Common myeloid progenitor, CD34-positive (primary cell): Measurements from ENCODE around the gene GTSE1.

Source experiments
- CTCF ChIA-PET: fragments of 350-600 bp; sonication (Branson Sonifier 250); formaldehyde crosslinking; loops from one replicate; lab custom pipeline; 2021; ENCODE audit warnings: antibody characterized with exemption; lab: Charles Lee
- POLR2A ChIA-PET: fragments of 350-600 bp; sonication (Branson Sonifier 250); formaldehyde crosslinking; loops from one replicate; lab custom pipeline; 2021; ENCODE audit warnings: antibody characterized with exemption; lab: Charles Lee
- DNase-seq, 3 donors: peaks; one replicate each; pipeline versions ENCODE4 v3.0.0 to v3.0.0-alpha.2; 2013
- H3K27ac ChIP-seq, 2 experiments: 1 replicate in 1 of 2; 2 replicates in 1 of 2; pipeline ENCODE4 v1.7.0; 2013; ENCODE audit warnings: inconsistent platforms in 2 of 2, low read length in 2 of 2, mild to moderate bottlenecking in 2 of 2, low read depth in 1 of 2, moderate library complexity in 1 of 2; ENCODE audit not compliant: severe bottlenecking in 2 of 2, insufficient read depth in 1 of 2, poor library complexity in 1 of 2
- H3K27me3 ChIP-seq, 5 experiments: replicated peaks in 2 of 5; 1 replicate in 3 of 5; 2 replicates in 2 of 5; pipeline versions ENCODE4 v1.6.1 to v1.7.0; 2013; ENCODE audit warnings: low read length in 4 of 5, mild to moderate bottlenecking in 2 of 5, moderate library complexity in 2 of 5, inconsistent platforms in 1 of 5; ENCODE audit not compliant: insufficient read depth in 5 of 5, control insufficient read depth in 4 of 5
- H3K36me3 ChIP-seq, 4 experiments: 1 replicate in 2 of 4; 2 replicates in 2 of 4; pipeline versions ENCODE4 v1.6.1 to v1.7.0; 2013; ENCODE audit warnings: low read length in 3 of 4, control low read depth in 1 of 4, mild to moderate bottlenecking in 1 of 4; ENCODE audit not compliant: control insufficient read depth in 4 of 4, insufficient read depth in 4 of 4
- H3K4me1 ChIP-seq, 4 experiments: 1 replicate in 3 of 4; 2 replicates in 1 of 4; pipeline versions ENCODE4 v1.6.1 to v1.7.1; 2013; ENCODE audit warnings: low read length in 3 of 4, mild to moderate bottlenecking in 3 of 4, control low read depth in 1 of 4, inconsistent platforms in 1 of 4, moderate library complexity in 1 of 4; ENCODE audit not compliant: control insufficient read depth in 4 of 4, insufficient read depth in 4 of 4; ENCODE audit errors: control extremely low read depth in 1 of 4
- H3K4me3 ChIP-seq, 7 experiments: 1 replicate in 4 of 7; 2 replicates in 3 of 7; pipeline versions ENCODE4 v1.5.1 to v1.7.0; 2013; ENCODE audit warnings: mild to moderate bottlenecking in 7 of 7, low read length in 6 of 7, moderate library complexity in 6 of 7, inconsistent platforms in 2 of 7, low read depth in 2 of 7, control low read depth in 1 of 7; ENCODE audit not compliant: insufficient read depth in 4 of 7, control insufficient read depth in 1 of 7; ENCODE audit errors: extremely low read depth in 1 of 7
- H3K9me3 ChIP-seq, 5 experiments: 1 replicate in 4 of 5; 2 replicates in 1 of 5; pipeline versions ENCODE4 v1.6.1 to v1.7.1; 2013; ENCODE audit warnings: low read length in 4 of 5, mild to moderate bottlenecking in 2 of 5, inconsistent platforms in 1 of 5, low read depth in 1 of 5, moderate library complexity in 1 of 5; ENCODE audit not compliant: control insufficient read depth in 4 of 5, insufficient read depth in 2 of 5; ENCODE audit errors: control extremely low read depth in 1 of 5
- WGBS: methylation state at CpG from one replicate; pipeline ENCODE4 v1.1.5; 2013; ENCODE audit not compliant: insufficient coverage; 5-methylcytosine and 5-hydroxymethylcytosine counted together

The GTSE1 gene

GRCh38 chr22:46273432-46274148, 23.1 kb upstream of the GTSE1 start:
- no peak overlapping the region for H3K27ac ChIP-seq
- H3K36me3 ChIP-seq: peaks cover 10 to 54% (median 45%) of the 10 kb centered on the region in 4 experiments
- POLR2A ChIA-PET: no interaction called here
- H3K27me3 ChIP-seq: no peaks in the 10 kb centered on the region
- H3K4me3 ChIP-seq: no peak overlapping the region
- no peak for DNase-seq
- H3K9me3 ChIP-seq: peaks cover 0 to 4% (median 0%) of the 10 kb centered on the region in 5 experiments
- CTCF ChIA-PET: interaction anchor here (2.4 kb wide), 1 partner anchor 12 kb away, joined by 6 read pairs; no protein-coding TSS in a partner anchor
- 98% methylated on average over 11 of the region's 12 CpGs for WGBS
- H3K4me1 ChIP-seq: no peaks in the 10 kb centered on the region

- WGBS: 98% methylated on average over 8 of the region's 8 CpGs
- no peak for DNase-seq
- Histone ChIP-seq H3K4me3 (no peak overlapping the region), H3K27me3 (no peaks in the 10 kb centered on the region), H3K9me3 (peaks cover 0 to 4% (median 0%) of the 10 kb centered on the region in 5 experiments), H3K27ac (no peak overlapping the region), H3K36me3 (peaks cover 12 to 61% (median 52%) of the 10 kb centered on the region in 4 experiments), H3K4me1 (no peaks in the 10 kb centered on the region)
- POLR2A ChIA-PET: no interaction called here
- CTCF ChIA-PET: no interaction called here
Observed at GRCh38 chr22:46274381-46274780, 22.3 kb upstream of the GTSE1 start.

GRCh38 chr22:46275455-46276122, 21.1 kb upstream of the GTSE1 start:
- Histone ChIP-seq H3K27ac (no peak overlapping the region), H3K4me1 (no peaks in the 10 kb centered on the region), H3K9me3 (peaks cover 0 to 4% (median 0%) of the 10 kb centered on the region in 5 experiments), H3K4me3 (no peak overlapping the region), H3K36me3 (peaks cover 15 to 71% (median 60%) of the 10 kb centered on the region in 4 experiments), H3K27me3 (no peaks in the 10 kb centered on the region)
- DNase-seq: no peak
- ChIA-PET CTCF (interaction anchor here (1.0 to 1.2 kb wide), 2 partner anchors 11 to 40 kb away, joined by 3 read pairs; no protein-coding TSS in a partner anchor), POLR2A (interaction anchor here (0.6 kb wide), 1 partner anchor 10 kb away, joined by 3 read pairs; no protein-coding TSS in a partner anchor)
- 74% methylated on average over 2 of the region's 3 CpGs for WGBS

GRCh38 chr22:46276563-46276962, 20.1 kb upstream of the GTSE1 start:
- 100% methylated on average over 2 of the region's 7 CpGs for WGBS
- ChIA-PET POLR2A (no interaction called here), CTCF (interaction anchor here (0.6 to 1.0 kb wide), 2 partner anchors 8 to 39 kb away, joined by 3 read pairs; partner anchors contain the start of gene TTC38)
- no peak overlapping the region for H3K4me3 ChIP-seq
- H3K27me3 ChIP-seq: no peaks in the 10 kb centered on the region
- DNase-seq: no peak
- H3K36me3 ChIP-seq: peaks cover 15 to 79% (median 65%) of the 10 kb centered on the region in 4 experiments
- peaks cover 0 to 4% (median 0%) of the 10 kb centered on the region in 5 experiments for H3K9me3 ChIP-seq
- no peaks in the 10 kb centered on the region for H3K4me1 ChIP-seq
- H3K27ac ChIP-seq: no peak overlapping the region

GRCh38 chr22:46278656-46279645, 17.7 kb upstream of the GTSE1 start:
- peaks cover 15 to 81% (median 64%) of the 10 kb centered on the region in 4 experiments for H3K36me3 ChIP-seq

GRCh38 chr22:46280063-46280817, 16.4 kb upstream of the GTSE1 start:
- peaks cover 14 to 82% (median 64%) of the 10 kb centered on the region in 4 experiments for H3K36me3 ChIP-seq
- CTCF ChIA-PET: interaction anchor here (0.9 to 1.4 kb wide), 2 partner anchors 13 to 15 kb away, joined by 3 read pairs; partner anchors contain the start of gene TTC38

More at GRCh38 chr22:46278656-46279645, 17.7 kb upstream of the GTSE1 start:
- Histone ChIP-seq H3K4me3 (no peak overlapping the region), H3K9me3 (peaks cover 0 to 4% (median 0%) of the 10 kb centered on the region in 5 experiments), H3K27ac (no peak overlapping the region), H3K27me3 (no peaks in the 10 kb centered on the region), H3K4me1 (no peaks in the 10 kb centered on the region)
- no peak for DNase-seq
- ChIA-PET POLR2A (interaction anchor here (0.6 kb wide), 1 partner anchor 9 kb away, joined by 3 read pairs; no protein-coding TSS in a partner anchor), CTCF (interaction anchor here (1.0 kb wide), 1 partner anchor 9 kb away, joined by 4 read pairs; no protein-coding TSS in a partner anchor)
- WGBS: 94% methylated on average over 19 of the region's 22 CpGs

More at GRCh38 chr22:46280063-46280817, 16.4 kb upstream of the GTSE1 start:
- no peaks in the 10 kb centered on the region for H3K27me3 ChIP-seq
- peaks cover 0 to 4% (median 0%) of the 10 kb centered on the region in 5 experiments for H3K9me3 ChIP-seq
- no peaks in the 10 kb centered on the region for H3K4me1 ChIP-seq
- H3K4me3 ChIP-seq: no peak overlapping the region
- DNase-seq: no peak
- H3K27ac ChIP-seq: no peak overlapping the region
- over 99% methylated on average over 11 of the region's 12 CpGs for WGBS
- POLR2A ChIA-PET: no interaction called here
